Esophagus muscularis mucosa (tissue), 4 donors: ENCODE data around the gene NANS. TPM values are rescaled to one million over a fixed set of nuclear protein-coding genes. Genes with fewer than 3 reads are reported as not detected.
"Not testable (repeated sequence)": the region's sequence is repeated elsewhere in the genome, so short reads cannot be mapped to it uniquely, and the experiment has no call there.

ENCODE experiments used
- DNase-seq: peaks from one replicate; pipeline ENCODE4 v3.0.0-alpha.2; 2017; ENCODE audit errors: extremely low spot score
- H3K27ac ChIP-seq, 4 donors: fragments of 200-600 bp; sonication (generic); replicated peaks in 1 of 4; 1 replicate in 3 of 4; 2 replicates in 1 of 4; pipeline ENCODE4 v1.5.1; 2016 to 2019; ENCODE audit warnings: mild to moderate bottlenecking in 1 of 4
- H3K27me3 ChIP-seq, 4 donors: fragments of 200-600 bp; sonication (generic); one replicate each; pipeline versions ENCODE4 v1.5.1 to v1.6.0; 2016 to 2019
- H3K36me3 ChIP-seq, 4 donors: fragments of 200-600 bp; sonication (generic); one replicate each; pipeline ENCODE4 v1.5.1; 2016 to 2019
- H3K4me1 ChIP-seq, 4 donors: fragments of 200-600 bp; sonication (generic); one replicate each; pipeline ENCODE4 v1.5.1; 2016 to 2019
- H3K4me3 ChIP-seq, 4 donors: fragments of 200-600 bp; sonication (generic); 1 replicate in 2 of 4; 2 replicates in 2 of 4; pipeline ENCODE4 v1.5.1; 2016 to 2019; ENCODE audit warnings: mild to moderate bottlenecking in 4 of 4, moderate library complexity in 1 of 4
- H3K9me3 ChIP-seq, 4 donors: fragments of 200-600 bp; sonication (generic); 1 replicate in 3 of 4; 2 replicates in 1 of 4; pipeline ENCODE4 v1.5.1; 2016 to 2019
- EP300 ChIP-seq: sonication (generic); formaldehyde crosslinking; IDR thresholded peaks from one replicate; pipeline ENCODE4 v1.6.1; 2017; ENCODE audit warnings: antibody characterized with exemption
- POLR2A ChIP-seq: fragments of 450-650 bp; IDR thresholded peaks from one replicate; pipeline ENCODE4 v1.6.1; 2017; ENCODE audit warnings: antibody characterized with exemption, moderate library complexity, mild to moderate bottlenecking, low read depth
- POLR2AphosphoS5 ChIP-seq, 2 donors: sonication (generic); formaldehyde crosslinking; IDR thresholded peaks; one replicate each; pipeline ENCODE4 v1.6.1; 2017; ENCODE audit warnings: antibody characterized with exemption in 2 of 2
- WGBS: methylation state at CpG from one replicate; pipeline ENCODE4 v1.1.5; 2018; 5-methylcytosine and 5-hydroxymethylcytosine counted together
- intact Hi-C: fragments of 100-400 bp; cut with DNase I; formaldehyde crosslinking; loops from one replicate; pipeline ENCODE4 v1.15.1; 2023
- total RNA-seq, 4 donors: library from RNA; depleted of rRNA; stranded (reverse); fragments of >200 nt; gene quantifications; one replicate each; pipeline versions ENCODE4 v1.1.0 to v1.2.1, GENCODE V29; 2016
- TF ChIP-seq, protein P1 (sequence below), 3 experiments: fragments of 200-600 bp in 2 of 3; fragments of 450-650 bp in 1 of 3; sonication (generic) in 2 of 3; IDR thresholded peaks; one replicate each; pipeline ENCODE4 v1.5.1; 2017 to 2019; ENCODE audit warnings: antibody characterized with exemption in 3 of 3, mild to moderate bottlenecking in 2 of 3, moderate library complexity in 1 of 3

Gene NANS
- total RNA-seq, 4 donors from 2014 or later: 25.3 to 54.7 (median 37.3) TPM

DNA sequence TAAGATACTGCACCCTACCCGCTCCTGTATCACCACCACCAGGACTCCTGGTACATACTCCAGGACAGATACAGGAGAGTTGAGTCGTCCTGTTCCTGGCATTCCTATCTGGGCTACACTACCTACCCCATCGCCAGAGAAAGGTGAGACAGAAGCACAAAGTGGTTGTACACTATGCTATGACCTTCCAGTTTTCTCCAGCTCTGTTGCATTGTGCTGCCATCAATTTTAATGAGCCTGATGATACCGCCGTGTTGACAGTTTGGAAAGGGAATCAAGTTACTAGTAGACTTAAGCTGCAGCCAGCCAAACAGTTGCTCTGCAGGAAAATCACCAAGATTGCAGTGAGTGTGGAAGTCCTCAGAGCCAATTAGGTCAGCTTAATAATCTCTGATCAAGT is 38.2 kb upstream of the NANS start:
- Histone ChIP-seq H3K27me3 (no peaks in the 10 kb centered on the region), H3K36me3 (peaks cover 42 to 84% (median 65%) of the 10 kb centered on the region in 4 donors), H3K4me1 (peaks cover 0 to 17% (median 0%) of the 10 kb centered on the region in 4 donors), H3K4me3 (no peak overlapping the region), H3K9me3 (no peaks in the 10 kb centered on the region), H3K27ac (no peak overlapping the region)
- TF ChIP-seq POLR2AphosphoS5 (IDR thresholded peaks at IDR 0.05) (no peak), EP300 (no peak), POLR2A (no peak)
- TF ChIP-seq, protein P1, sequence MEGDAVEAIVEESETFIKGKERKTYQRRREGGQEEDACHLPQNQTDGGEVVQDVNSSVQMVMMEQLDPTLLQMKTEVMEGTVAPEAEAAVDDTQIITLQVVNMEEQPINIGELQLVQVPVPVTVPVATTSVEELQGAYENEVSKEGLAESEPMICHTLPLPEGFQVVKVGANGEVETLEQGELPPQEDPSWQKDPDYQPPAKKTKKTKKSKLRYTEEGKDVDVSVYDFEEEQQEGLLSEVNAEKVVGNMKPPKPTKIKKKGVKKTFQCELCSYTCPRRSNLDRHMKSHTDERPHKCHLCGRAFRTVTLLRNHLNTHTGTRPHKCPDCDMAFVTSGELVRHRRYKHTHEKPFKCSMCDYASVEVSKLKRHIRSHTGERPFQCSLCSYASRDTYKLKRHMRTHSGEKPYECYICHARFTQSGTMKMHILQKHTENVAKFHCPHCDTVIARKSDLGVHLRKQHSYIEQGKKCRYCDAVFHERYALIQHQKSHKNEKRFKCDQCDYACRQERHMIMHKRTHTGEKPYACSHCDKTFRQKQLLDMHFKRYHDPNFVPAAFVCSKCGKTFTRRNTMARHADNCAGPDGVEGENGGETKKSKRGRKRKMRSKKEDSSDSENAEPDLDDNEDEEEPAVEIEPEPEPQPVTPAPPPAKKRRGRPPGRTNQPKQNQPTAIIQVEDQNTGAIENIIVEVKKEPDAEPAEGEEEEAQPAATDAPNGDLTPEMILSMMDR (IDR thresholded peaks at IDR 0.05): no peak
- DNase-seq: no peak
- intact Hi-C loops: no loop called here
- 84% methylated on average over 5 of the region's 5 CpGs for WGBS

GRCh38 chr9:98019098-98019497 is 37.4 kb upstream of the NANS start:
- TF ChIP-seq POLR2A (no peak), POLR2AphosphoS5 (IDR thresholded peaks at IDR 0.05) (no peak), EP300 (no peak)
- TF ChIP-seq, protein P1 (IDR thresholded peaks at IDR 0.05): no peak
- no peaks in the 10 kb centered on the region for H3K9me3 ChIP-seq
- 81% methylated on average over 3 of the region's 4 CpGs for WGBS
- H3K4me3 ChIP-seq: no peak overlapping the region
- intact Hi-C loops: no loop called here
- H3K36me3 ChIP-seq: peaks cover 34 to 77% (median 58%) of the 10 kb centered on the region in 4 donors
- DNase-seq: no peak
- no peaks in the 10 kb centered on the region for H3K27me3 ChIP-seq
- H3K4me1 ChIP-seq: peaks cover 0 to 17% (median 0%) of the 10 kb centered on the region in 4 donors
- no peak overlapping the region for H3K27ac ChIP-seq

GRCh38 chr9:98019869-98020268 is 36.7 kb upstream of the NANS start:
- H3K27ac ChIP-seq, H3K9me3 ChIP-seq, H3K27me3 ChIP-seq, intact Hi-C loops, DNase-seq, H3K4me3 ChIP-seq: not testable (repeated sequence)
- peaks cover 27 to 69% (median 50%) of the 10 kb centered on the region in 4 donors for H3K36me3 ChIP-seq
- peaks cover 0 to 17% (median 0%) of the 10 kb centered on the region in 4 donors for H3K4me1 ChIP-seq
- WGBS: 89% methylated on average over 5 of the region's 5 CpGs

- WGBS: 98% methylated on average over 8 of the region's 8 CpGs
- Histone ChIP-seq H3K27me3 (no peaks in the 10 kb centered on the region), H3K4me1 (peaks cover 0 to 17% (median 0%) of the 10 kb centered on the region in 4 donors), H3K36me3 (peaks cover 21 to 61% (median 43%) of the 10 kb centered on the region in 4 donors), H3K9me3 (no peaks in the 10 kb centered on the region), H3K27ac (no peak overlapping the region), H3K4me3 (no peak overlapping the region)
- no peak for TF ChIP-seq POLR2AphosphoS5 (IDR thresholded peaks at IDR 0.05)
- TF ChIP-seq, protein P1 (IDR thresholded peaks at IDR 0.05): no peak
- TF ChIP-seq EP300: no peak
- no peak for TF ChIP-seq POLR2A
- intact Hi-C loops: no loop called here
- no peak for DNase-seq
These were observed 35.9 kb upstream of the NANS start for GRCh38 chr9:98020476-98021145.

GRCh38 chr9:98021306-98022040 is 35.1 kb upstream of the NANS start:
- Histone ChIP-seq H3K4me1 (peaks cover 0 to 17% (median 0%) of the 10 kb centered on the region in 4 donors), H3K9me3 (no peaks in the 10 kb centered on the region), H3K4me3 (no peak overlapping the region), H3K27ac (no peak overlapping the region), H3K36me3 (peaks cover 12 to 53% (median 36%) of the 10 kb centered on the region in 4 donors), H3K27me3 (no peaks in the 10 kb centered on the region)
- WGBS: 80% methylated on average over 8 of the region's 8 CpGs
- DNase-seq: no peak
- intact Hi-C loops: no loop called here
- TF ChIP-seq POLR2A (no peak), EP300 (no peak), POLR2AphosphoS5 (IDR thresholded peaks at IDR 0.05) (no peak)
- TF ChIP-seq, protein P1 (IDR thresholded peaks at IDR 0.05): no peak
